WTC11 (cell line): ENCODE results near the gene ARL15. TPM values are rescaled to one million over a fixed set of nuclear protein-coding genes. Genes with fewer than 3 reads are reported as not detected.

ENCODE experiments used
- ATAC-seq: fragments of 200-7000 bp; cut with Tn5 transposase; 2 replicates; pipeline ENCODE4 v1.10.0; 2021; ENCODE audit warnings: mild to moderate bottlenecking, moderate library complexity
- CTCF ChIA-PET: fragments of 300-600 bp; sonication (Branson Sonifier 250); formaldehyde crosslinking; loops from one replicate; lab custom pipeline; 2021; ENCODE audit warnings: antibody characterized with exemption; lab: Charles Lee
- POLR2A ChIA-PET: fragments of 350-600 bp; sonication (Branson Sonifier 250); formaldehyde crosslinking; loops from one replicate; lab custom pipeline; 2021; ENCODE audit warnings: antibody characterized with exemption; lab: Charles Lee
- DNase-seq: peaks from one replicate; pipeline ENCODE4 v3.0.0; 2021; ENCODE audit warnings: low spot score
- H3K27ac Mint-ChIP-seq: 2 replicates; pipeline ENCODE4 v1.8.0; 2021; ENCODE audit warnings: mixed read lengths
- H3K27me3 Mint-ChIP-seq: 2 replicates; pipeline ENCODE4 v1.8.0; 2021; ENCODE audit warnings: low read depth, mild to moderate bottlenecking, moderate library complexity, mixed read lengths
- H3K36me3 Mint-ChIP-seq: 2 replicates; pipeline ENCODE4 v1.8.0; 2021; ENCODE audit warnings: mixed read lengths
- H3K4me1 Mint-ChIP-seq: 2 replicates; pipeline ENCODE4 v1.8.0; 2022; ENCODE audit warnings: mixed read lengths
- H3K4me3 Mint-ChIP-seq: 2 replicates; pipeline ENCODE4 v1.8.0; 2021; ENCODE audit warnings: mild to moderate bottlenecking, moderate library complexity, mixed read lengths
- H3K9me3 Mint-ChIP-seq: 2 replicates; pipeline ENCODE4 v1.8.0; 2021; ENCODE audit warnings: mixed read lengths
- CBFB ChIP-seq: sonication (generic); formaldehyde crosslinking; IDR thresholded peaks from 2 replicates; pipeline ENCODE4 v1.8.1; 2022; ENCODE audit warnings: mild to moderate bottlenecking, low read depth, missing genetic modification reagents
- CREB1 ChIP-seq: sonication (generic); formaldehyde crosslinking; IDR thresholded peaks from 2 replicates; pipeline ENCODE4 v1.8.0; 2023; ENCODE audit warnings: mild to moderate bottlenecking, missing genetic modification reagents
- ELF4 ChIP-seq: sonication (generic); formaldehyde crosslinking; IDR thresholded peaks from 2 replicates; pipeline ENCODE4 v1.8.1; 2022; ENCODE audit warnings: low read depth, mild to moderate bottlenecking, moderate library complexity, missing genetic modification reagents
- FOXK1 ChIP-seq: sonication (generic); formaldehyde crosslinking; IDR thresholded peaks from 2 replicates; pipeline ENCODE4 v1.8.0; 2022; ENCODE audit warnings: mild to moderate bottlenecking, moderate library complexity, missing genetic modification reagents
- JAZF1 ChIP-seq: fragments of 250-450 bp; sonication (Bioruptor Pico); IDR thresholded peaks from 2 replicates; pipeline ENCODE4 v1.9.0; 2021; ENCODE audit warnings: moderate library complexity, mild to moderate bottlenecking, inconsistent platforms
- MYBL2 ChIP-seq: sonication (generic); formaldehyde crosslinking; IDR thresholded peaks from 2 replicates; pipeline ENCODE4 v1.8.1; 2023; ENCODE audit warnings: mild to moderate bottlenecking, moderate library complexity, missing genetic modification reagents
- NFYB ChIP-seq: sonication (generic); formaldehyde crosslinking; conservative IDR thresholded peaks from 2 replicates; pipeline ENCODE4 v1.8.0; 2022; ENCODE audit warnings: low read depth, missing genetic modification reagents
- RORB ChIP-seq: fragments of 250-450 bp; sonication (Bioruptor Pico); IDR thresholded peaks from 2 replicates; pipeline ENCODE4 v1.9.0; 2021; ENCODE audit warnings: mild to moderate bottlenecking
- SMAD3 ChIP-seq: sonication (generic); formaldehyde crosslinking; IDR thresholded peaks from 2 replicates; pipeline ENCODE4 v1.8.0; 2022; ENCODE audit warnings: missing genetic modification reagents, mild to moderate bottlenecking, borderline replicate concordance
- SOX15 ChIP-seq: fragments of 250-450 bp; sonication (Bioruptor Pico); IDR thresholded peaks from 2 replicates; pipeline ENCODE4 v1.9.0; 2021; ENCODE audit warnings: mild to moderate bottlenecking
- TEAD1 ChIP-seq: sonication (generic); formaldehyde crosslinking; IDR thresholded peaks from 2 replicates; pipeline ENCODE4 v1.8.0; 2022; ENCODE audit warnings: mild to moderate bottlenecking, missing genetic modification reagents
- TP53 ChIP-seq: sonication (generic); formaldehyde crosslinking; IDR thresholded peaks from 2 replicates; pipeline ENCODE4 v1.8.1; 2023; ENCODE audit warnings: mild to moderate bottlenecking, missing genetic modification reagents
- ZNF219 ChIP-seq: sonication (generic); formaldehyde crosslinking; IDR thresholded peaks from 2 replicates; pipeline ENCODE4 v1.8.0; 2023; ENCODE audit warnings: missing genetic modification reagents, mild to moderate bottlenecking, borderline replicate concordance
- ZNF232 ChIP-seq: sonication (generic); formaldehyde crosslinking; IDR thresholded peaks from 2 replicates; pipeline ENCODE4 v1.8.0; 2022; ENCODE audit warnings: mild to moderate bottlenecking, missing genetic modification reagents
- ZNF263 ChIP-seq: sonication (generic); formaldehyde crosslinking; IDR thresholded peaks from 2 replicates; pipeline ENCODE4 v1.8.1; 2022; ENCODE audit warnings: low read depth, mild to moderate bottlenecking, moderate library complexity, missing genetic modification reagents
- ZNF416 ChIP-seq: fragments of 250-450 bp; sonication (Bioruptor Pico); IDR thresholded peaks from 2 replicates; pipeline ENCODE4 v1.9.0; 2021; ENCODE audit warnings: mild to moderate bottlenecking, inconsistent platforms
- total RNA-seq: library from RNA; stranded (reverse); gene quantifications from 3 replicates; pipeline ENCODE4 v1.2.3, GENCODE V29; 2021
- TF ChIP-seq, protein P1 (sequence below): fragments of 250-450 bp; sonication (Bioruptor Pico); IDR thresholded peaks from 2 replicates; pipeline ENCODE4 v1.9.0; 2021; ENCODE audit warnings: mild to moderate bottlenecking
- TF ChIP-seq, protein P2 (sequence below): fragments of 200-600 bp; IDR thresholded peaks from 2 replicates; pipeline ENCODE4 v1.8.0; 2022; ENCODE audit warnings: antibody characterized with exemption
- TF ChIP-seq, protein P3 (sequence below): sonication (generic); formaldehyde crosslinking; conservative IDR thresholded peaks from 2 replicates; pipeline ENCODE4 v1.8.1; 2023; ENCODE audit warnings: mild to moderate bottlenecking, low read depth, missing genetic modification reagents, moderate library complexity
- TF ChIP-seq, protein P4 (sequence below): sonication (generic); formaldehyde crosslinking; IDR thresholded peaks from 2 replicates; pipeline ENCODE4 v1.8.1; 2022; ENCODE audit warnings: low read depth, mild to moderate bottlenecking, moderate library complexity, missing genetic modification reagents, borderline replicate concordance
- TF ChIP-seq, protein P5 (sequence below): sonication (generic); formaldehyde crosslinking; IDR thresholded peaks from 2 replicates; pipeline ENCODE4 v1.8.0; 2022; ENCODE audit warnings: mild to moderate bottlenecking, missing genetic modification reagents
- TF ChIP-seq, protein P6 (sequence below): sonication (generic); formaldehyde crosslinking; conservative IDR thresholded peaks from 2 replicates; pipeline ENCODE4 v1.8.1; 2022; ENCODE audit warnings: mild to moderate bottlenecking, missing genetic modification reagents
- TF ChIP-seq, protein P7 (sequence below): fragments of 250-450 bp; sonication (Bioruptor Pico); IDR thresholded peaks from 2 replicates; pipeline ENCODE4 v2.1.2; 2022; ENCODE audit warnings: mild to moderate bottlenecking, moderate library complexity
- TF ChIP-seq, protein P8 (sequence below): sonication (generic); formaldehyde crosslinking; IDR thresholded peaks from 2 replicates; pipeline ENCODE4 v1.8.0; 2023; ENCODE audit warnings: missing genetic modification reagents, mild to moderate bottlenecking, borderline replicate concordance

The ARL15 gene
- total RNA-seq, 1 experiment from 2014 or later = 20.1 TPM

DNA sequence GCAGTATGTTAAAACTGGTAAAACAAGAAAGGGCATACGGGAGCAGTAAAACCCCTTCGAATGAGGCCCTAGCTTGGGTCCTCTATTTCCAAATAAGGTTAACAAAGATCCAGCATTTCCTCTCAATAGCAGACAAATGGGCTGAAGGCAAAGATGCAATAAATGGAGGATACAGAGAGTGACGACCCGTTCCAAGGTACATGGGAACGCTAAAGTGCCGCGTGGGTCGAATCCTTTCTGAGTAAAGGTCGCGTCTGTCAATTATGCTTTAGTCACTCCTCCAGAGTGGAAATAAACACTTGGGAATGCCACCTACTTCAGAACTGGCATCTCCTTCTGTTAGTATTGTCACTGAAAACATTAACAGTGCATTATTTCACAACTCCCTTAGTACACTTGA lies 24.7 kb downstream of the ARL15 start:
- Mint-ChIP-seq H3K4me1 (peaks cover 35% of the 10 kb centered on the region), H3K36me3 (no peaks in the 10 kb centered on the region; the same call in 1 of the 2 replicates), H3K27ac (peak overlapping the region; percentile 24; the same call in 1 of the 2 replicates)
- POLR2A ChIA-PET = no interaction called here
- no peak for DNase-seq
- peak; percentile 76 for ATAC-seq
- CTCF ChIA-PET = no interaction called here
- TF ChIP-seq JAZF1 (CRISPR knock-in tag) (no peak), TP53 (no peak), NFYB (CRISPR knock-in tag) (no peak), ELF4 (CRISPR knock-in tag) (no peak), SOX15 (CRISPR knock-in tag) (no peak), RORB (no peak), ZNF232 (CRISPR knock-in tag) (no peak), ZNF416 (CRISPR knock-in tag) (no peak), CBFB (no peak), MYBL2 (CRISPR knock-in tag) (no peak), CREB1 (CRISPR knock-in tag) (no peak)
- TF ChIP-seq, protein P1, sequence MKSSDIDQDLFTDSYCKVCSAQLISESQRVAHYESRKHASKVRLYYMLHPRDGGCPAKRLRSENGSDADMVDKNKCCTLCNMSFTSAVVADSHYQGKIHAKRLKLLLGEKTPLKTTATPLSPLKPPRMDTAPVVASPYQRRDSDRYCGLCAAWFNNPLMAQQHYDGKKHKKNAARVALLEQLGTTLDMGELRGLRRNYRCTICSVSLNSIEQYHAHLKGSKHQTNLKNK (CRISPR knock-in tag) = no peak
- TF ChIP-seq, protein P2, sequence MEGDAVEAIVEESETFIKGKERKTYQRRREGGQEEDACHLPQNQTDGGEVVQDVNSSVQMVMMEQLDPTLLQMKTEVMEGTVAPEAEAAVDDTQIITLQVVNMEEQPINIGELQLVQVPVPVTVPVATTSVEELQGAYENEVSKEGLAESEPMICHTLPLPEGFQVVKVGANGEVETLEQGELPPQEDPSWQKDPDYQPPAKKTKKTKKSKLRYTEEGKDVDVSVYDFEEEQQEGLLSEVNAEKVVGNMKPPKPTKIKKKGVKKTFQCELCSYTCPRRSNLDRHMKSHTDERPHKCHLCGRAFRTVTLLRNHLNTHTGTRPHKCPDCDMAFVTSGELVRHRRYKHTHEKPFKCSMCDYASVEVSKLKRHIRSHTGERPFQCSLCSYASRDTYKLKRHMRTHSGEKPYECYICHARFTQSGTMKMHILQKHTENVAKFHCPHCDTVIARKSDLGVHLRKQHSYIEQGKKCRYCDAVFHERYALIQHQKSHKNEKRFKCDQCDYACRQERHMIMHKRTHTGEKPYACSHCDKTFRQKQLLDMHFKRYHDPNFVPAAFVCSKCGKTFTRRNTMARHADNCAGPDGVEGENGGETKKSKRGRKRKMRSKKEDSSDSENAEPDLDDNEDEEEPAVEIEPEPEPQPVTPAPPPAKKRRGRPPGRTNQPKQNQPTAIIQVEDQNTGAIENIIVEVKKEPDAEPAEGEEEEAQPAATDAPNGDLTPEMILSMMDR = no peak
- TF ChIP-seq, protein P3, sequence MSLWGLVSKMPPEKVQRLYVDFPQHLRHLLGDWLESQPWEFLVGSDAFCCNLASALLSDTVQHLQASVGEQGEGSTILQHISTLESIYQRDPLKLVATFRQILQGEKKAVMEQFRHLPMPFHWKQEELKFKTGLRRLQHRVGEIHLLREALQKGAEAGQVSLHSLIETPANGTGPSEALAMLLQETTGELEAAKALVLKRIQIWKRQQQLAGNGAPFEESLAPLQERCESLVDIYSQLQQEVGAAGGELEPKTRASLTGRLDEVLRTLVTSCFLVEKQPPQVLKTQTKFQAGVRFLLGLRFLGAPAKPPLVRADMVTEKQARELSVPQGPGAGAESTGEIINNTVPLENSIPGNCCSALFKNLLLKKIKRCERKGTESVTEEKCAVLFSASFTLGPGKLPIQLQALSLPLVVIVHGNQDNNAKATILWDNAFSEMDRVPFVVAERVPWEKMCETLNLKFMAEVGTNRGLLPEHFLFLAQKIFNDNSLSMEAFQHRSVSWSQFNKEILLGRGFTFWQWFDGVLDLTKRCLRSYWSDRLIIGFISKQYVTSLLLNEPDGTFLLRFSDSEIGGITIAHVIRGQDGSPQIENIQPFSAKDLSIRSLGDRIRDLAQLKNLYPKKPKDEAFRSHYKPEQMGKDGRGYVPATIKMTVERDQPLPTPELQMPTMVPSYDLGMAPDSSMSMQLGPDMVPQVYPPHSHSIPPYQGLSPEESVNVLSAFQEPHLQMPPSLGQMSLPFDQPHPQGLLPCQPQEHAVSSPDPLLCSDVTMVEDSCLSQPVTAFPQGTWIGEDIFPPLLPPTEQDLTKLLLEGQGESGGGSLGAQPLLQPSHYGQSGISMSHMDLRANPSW (CRISPR knock-in tag) = no peak
- TF ChIP-seq, protein P4, sequence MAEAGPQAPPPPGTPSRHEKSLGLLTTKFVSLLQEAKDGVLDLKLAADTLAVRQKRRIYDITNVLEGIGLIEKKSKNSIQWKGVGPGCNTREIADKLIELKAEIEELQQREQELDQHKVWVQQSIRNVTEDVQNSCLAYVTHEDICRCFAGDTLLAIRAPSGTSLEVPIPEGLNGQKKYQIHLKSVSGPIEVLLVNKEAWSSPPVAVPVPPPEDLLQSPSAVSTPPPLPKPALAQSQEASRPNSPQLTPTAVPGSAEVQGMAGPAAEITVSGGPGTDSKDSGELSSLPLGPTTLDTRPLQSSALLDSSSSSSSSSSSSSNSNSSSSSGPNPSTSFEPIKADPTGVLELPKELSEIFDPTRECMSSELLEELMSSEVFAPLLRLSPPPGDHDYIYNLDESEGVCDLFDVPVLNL (CRISPR knock-in tag) = no peak
- TF ChIP-seq, protein P5, sequence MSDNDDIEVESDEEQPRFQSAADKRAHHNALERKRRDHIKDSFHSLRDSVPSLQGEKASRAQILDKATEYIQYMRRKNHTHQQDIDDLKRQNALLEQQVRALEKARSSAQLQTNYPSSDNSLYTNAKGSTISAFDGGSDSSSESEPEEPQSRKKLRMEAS (CRISPR knock-in tag) = no peak
- TF ChIP-seq, protein P6, sequence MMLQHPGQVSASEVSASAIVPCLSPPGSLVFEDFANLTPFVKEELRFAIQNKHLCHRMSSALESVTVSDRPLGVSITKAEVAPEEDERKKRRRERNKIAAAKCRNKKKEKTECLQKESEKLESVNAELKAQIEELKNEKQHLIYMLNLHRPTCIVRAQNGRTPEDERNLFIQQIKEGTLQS (CRISPR knock-in tag) = no peak
- TF ChIP-seq, all 79 proteins: peak for 0
- Mint-ChIP-seq H3K4me3 (no peak overlapping the region), H3K9me3 (peaks cover 3% of the 10 kb centered on the region), H3K27me3 (no peaks in the 10 kb centered on the region)

DNA sequence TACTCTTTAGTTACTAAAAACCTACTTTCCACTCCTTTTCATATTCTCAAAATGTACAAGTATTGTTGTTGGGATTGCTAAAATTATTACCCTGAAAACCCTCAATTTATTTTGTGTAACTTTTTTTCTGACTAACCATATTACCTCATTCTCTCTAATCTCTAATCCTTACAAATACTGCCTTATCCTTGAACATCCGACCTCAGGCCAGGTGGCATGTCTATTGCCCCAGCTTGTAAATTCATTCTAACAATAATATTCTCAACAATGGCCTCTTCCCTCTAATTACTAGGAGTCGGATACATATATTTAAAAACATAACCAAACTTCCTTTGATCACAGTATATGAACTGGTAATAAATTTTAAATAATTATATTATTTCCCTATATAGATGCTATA lies 25.8 kb downstream of the ARL15 start:
- ChIA-PET POLR2A (no interaction called here), CTCF (interaction anchor here (1.1 to 1.2 kb wide), 2 partner anchors 41 to 50 kb away, joined by 3 read pairs; no protein-coding TSS in a partner anchor)
- Mint-ChIP-seq H3K27me3 (no peaks in the 10 kb centered on the region), H3K4me3 (no peak overlapping the region), H3K27ac (no peak overlapping the region), H3K4me1 (peaks cover 28% of the 10 kb centered on the region), H3K9me3 (peaks cover 7% of the 10 kb centered on the region), H3K36me3 (peaks cover 4% of the 10 kb centered on the region)
- ATAC-seq (no peak), DNase-seq (no peak)
- TF ChIP-seq ZNF232 (CRISPR knock-in tag) (no peak), SOX15 (CRISPR knock-in tag) (no peak), FOXK1 (no peak), TEAD1 (CRISPR knock-in tag) (no peak), ZNF219 (CRISPR knock-in tag) (no peak), ZNF263 (CRISPR knock-in tag) (no peak), NFYB (CRISPR knock-in tag) (no peak), SMAD3 (no peak)
- TF ChIP-seq, protein P7, sequence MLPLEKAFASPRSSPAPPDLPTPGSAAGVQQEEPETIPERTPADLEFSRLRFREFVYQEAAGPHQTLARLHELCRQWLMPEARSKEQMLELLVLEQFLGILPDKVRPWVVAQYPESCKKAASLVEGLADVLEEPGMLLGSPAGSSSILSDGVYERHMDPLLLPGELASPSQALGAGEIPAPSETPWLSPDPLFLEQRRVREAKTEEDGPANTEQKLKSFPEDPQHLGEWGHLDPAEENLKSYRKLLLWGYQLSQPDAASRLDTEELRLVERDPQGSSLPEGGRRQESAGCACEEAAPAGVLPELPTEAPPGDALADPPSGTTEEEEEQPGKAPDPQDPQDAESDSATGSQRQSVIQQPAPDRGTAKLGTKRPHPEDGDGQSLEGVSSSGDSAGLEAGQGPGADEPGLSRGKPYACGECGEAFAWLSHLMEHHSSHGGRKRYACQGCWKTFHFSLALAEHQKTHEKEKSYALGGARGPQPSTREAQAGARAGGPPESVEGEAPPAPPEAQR (CRISPR knock-in tag) = no peak
- TF ChIP-seq, protein P8, sequence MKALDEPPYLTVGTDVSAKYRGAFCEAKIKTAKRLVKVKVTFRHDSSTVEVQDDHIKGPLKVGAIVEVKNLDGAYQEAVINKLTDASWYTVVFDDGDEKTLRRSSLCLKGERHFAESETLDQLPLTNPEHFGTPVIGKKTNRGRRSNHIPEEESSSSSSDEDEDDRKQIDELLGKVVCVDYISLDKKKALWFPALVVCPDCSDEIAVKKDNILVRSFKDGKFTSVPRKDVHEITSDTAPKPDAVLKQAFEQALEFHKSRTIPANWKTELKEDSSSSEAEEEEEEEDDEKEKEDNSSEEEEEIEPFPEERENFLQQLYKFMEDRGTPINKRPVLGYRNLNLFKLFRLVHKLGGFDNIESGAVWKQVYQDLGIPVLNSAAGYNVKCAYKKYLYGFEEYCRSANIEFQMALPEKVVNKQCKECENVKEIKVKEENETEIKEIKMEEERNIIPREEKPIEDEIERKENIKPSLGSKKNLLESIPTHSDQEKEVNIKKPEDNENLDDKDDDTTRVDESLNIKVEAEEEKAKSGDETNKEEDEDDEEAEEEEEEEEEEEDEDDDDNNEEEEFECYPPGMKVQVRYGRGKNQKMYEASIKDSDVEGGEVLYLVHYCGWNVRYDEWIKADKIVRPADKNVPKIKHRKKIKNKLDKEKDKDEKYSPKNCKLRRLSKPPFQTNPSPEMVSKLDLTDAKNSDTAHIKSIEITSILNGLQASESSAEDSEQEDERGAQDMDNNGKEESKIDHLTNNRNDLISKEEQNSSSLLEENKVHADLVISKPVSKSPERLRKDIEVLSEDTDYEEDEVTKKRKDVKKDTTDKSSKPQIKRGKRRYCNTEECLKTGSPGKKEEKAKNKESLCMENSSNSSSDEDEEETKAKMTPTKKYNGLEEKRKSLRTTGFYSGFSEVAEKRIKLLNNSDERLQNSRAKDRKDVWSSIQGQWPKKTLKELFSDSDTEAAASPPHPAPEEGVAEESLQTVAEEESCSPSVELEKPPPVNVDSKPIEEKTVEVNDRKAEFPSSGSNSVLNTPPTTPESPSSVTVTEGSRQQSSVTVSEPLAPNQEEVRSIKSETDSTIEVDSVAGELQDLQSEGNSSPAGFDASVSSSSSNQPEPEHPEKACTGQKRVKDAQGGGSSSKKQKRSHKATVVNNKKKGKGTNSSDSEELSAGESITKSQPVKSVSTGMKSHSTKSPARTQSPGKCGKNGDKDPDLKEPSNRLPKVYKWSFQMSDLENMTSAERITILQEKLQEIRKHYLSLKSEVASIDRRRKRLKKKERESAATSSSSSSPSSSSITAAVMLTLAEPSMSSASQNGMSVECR (CRISPR knock-in tag) = no peak
